ENCODE results near the gene CUBN. TPM values are rescaled to one million over a fixed set of nuclear protein-coding genes. Genes with fewer than 3 reads are reported as not detected.
A peak's percentile ranks its signal among the peaks of the same experiment; 100 is the strongest.

The CUBN gene
- total RNA-seq, 1 experiment from 2014 or later, result 4.6 TPM

DNA sequence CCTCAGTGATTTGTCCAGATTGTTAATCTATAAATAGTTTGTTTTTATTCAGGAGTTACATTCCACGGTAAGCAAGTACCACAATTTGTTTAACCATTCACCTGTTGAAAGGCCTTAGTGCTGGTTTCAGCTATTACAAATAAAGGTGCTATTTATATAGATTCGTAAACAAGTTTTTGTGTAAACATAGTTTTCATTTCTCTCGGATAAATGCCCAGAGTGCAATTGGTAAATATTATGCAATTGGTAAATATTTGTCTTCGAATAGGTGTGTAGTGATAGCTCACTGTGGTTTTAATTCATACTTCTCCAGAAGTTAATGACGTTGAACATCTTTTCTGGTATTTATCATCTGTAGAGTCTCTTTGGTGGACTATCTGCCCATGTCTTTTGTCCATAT is 235.9 kb downstream of the CUBN start:
- DNase-seq, result no peak
- Histone ChIP-seq H3K27me3 (replicated peaks; ENCODE audit: control insufficient read depth, insufficient read depth, low read length) (no peaks in the 10 kb centered on the region), H3K4me1 (no peaks in the 10 kb centered on the region), H3K4me3 (ENCODE audit: low read depth, low read length) (no peak overlapping the region), H3K9me3 (no peaks in the 10 kb centered on the region), H3K36me3 (ENCODE audit: control insufficient read depth, insufficient read depth, low read length) (no peaks in the 10 kb centered on the region)
- CTCF ChIA-PET, result no interaction called here
- H3K27me3 Mint-ChIP-seq (ENCODE audit: insufficient read depth, unreplicated experiment), result peaks cover 5% of the 10 kb centered on the region
- peaks cover 7% of the 10 kb centered on the region for H3K4me1 Mint-ChIP-seq (ENCODE audit: low read depth, unreplicated experiment)
- TF ChIP-seq, protein P1, sequence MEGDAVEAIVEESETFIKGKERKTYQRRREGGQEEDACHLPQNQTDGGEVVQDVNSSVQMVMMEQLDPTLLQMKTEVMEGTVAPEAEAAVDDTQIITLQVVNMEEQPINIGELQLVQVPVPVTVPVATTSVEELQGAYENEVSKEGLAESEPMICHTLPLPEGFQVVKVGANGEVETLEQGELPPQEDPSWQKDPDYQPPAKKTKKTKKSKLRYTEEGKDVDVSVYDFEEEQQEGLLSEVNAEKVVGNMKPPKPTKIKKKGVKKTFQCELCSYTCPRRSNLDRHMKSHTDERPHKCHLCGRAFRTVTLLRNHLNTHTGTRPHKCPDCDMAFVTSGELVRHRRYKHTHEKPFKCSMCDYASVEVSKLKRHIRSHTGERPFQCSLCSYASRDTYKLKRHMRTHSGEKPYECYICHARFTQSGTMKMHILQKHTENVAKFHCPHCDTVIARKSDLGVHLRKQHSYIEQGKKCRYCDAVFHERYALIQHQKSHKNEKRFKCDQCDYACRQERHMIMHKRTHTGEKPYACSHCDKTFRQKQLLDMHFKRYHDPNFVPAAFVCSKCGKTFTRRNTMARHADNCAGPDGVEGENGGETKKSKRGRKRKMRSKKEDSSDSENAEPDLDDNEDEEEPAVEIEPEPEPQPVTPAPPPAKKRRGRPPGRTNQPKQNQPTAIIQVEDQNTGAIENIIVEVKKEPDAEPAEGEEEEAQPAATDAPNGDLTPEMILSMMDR (IDR thresholded peaks at IDR 0.05; ENCODE audit: insufficient read depth in 1 of 2, low read depth in 1 of 2, low read length in 1 of 2, severe bottlenecking in 1 of 2, unreplicated experiment in 1 of 2), result no peak
- H3K27ac Mint-ChIP-seq (ENCODE audit: unreplicated experiment), result no peak overlapping the region
- intact Hi-C loops (cut with micrococcal nuclease; ENCODE audit: unreplicated experiment), result loop anchor here (2.0 to 5.0 kb wide), 2 partner anchors 224 to 337 kb away; no protein-coding TSS in a partner anchor
- H3K9me3 Mint-ChIP-seq (ENCODE audit: unreplicated experiment), result no peaks in the 10 kb centered on the region
- H3K4me3 Mint-ChIP-seq (ENCODE audit: unreplicated experiment), result no peak overlapping the region
- POLR2A ChIA-PET, result no interaction called here
- BruUV-seq (replicated peaks), result no TSS peak
- peaks cover 12% of the 10 kb centered on the region for H3K36me3 Mint-ChIP-seq (ENCODE audit: insufficient read depth, unreplicated experiment)

DNA sequence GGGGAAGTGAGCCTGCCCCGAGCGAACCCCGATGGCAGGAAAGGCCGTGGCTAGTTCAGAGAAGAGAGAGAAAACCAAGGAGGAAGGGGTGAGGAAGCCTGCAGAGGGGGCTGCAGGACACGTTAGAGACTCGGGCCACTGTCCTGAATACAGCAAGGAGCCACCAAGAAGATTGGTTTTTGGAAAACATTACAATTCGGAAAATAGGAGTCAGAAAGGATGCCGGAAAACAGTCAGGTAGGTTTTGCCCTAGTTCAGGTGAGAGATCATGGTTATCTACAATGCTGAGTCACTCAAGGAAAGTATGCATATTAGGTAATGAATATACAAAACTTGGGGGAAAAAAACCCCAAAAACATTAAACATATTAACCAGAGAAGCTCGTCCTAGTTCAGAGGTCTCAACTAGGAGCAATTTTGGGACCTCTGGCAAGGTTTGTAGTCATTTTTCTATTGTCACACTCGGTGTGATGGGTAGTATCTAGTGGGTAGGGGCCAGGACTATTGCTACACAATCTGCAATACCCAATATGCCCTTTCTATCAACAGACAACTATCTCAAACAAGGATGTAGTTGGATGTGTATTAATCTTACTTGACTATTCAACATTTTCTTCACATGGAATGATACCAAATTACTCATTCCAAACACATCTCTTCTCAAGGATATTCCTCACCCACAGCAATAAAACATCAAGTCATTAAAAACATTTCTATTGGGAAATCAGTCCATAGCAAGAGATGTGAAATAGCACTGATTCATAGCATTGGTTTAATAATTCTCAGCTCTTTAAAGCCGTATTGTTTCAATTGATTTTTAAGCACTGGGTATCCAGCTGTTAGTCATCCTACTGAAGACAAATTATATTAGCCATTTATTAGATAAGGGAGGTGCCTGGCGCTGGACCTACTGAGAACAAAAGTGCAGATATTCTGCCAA is 238.0 kb downstream of the CUBN start:
- no peaks in the 10 kb centered on the region for H3K4me1 ChIP-seq
- Mint-ChIP-seq H3K27ac (ENCODE audit: unreplicated experiment) (peak overlapping the region; percentile 86), H3K4me3 (ENCODE audit: unreplicated experiment) (peak overlapping the region; percentile 60), H3K27me3 (ENCODE audit: insufficient read depth, unreplicated experiment) (peaks cover 9% of the 10 kb centered on the region), H3K4me1 (ENCODE audit: low read depth, unreplicated experiment) (peaks cover 7% of the 10 kb centered on the region), H3K9me3 (ENCODE audit: unreplicated experiment) (no peaks in the 10 kb centered on the region), H3K36me3 (ENCODE audit: insufficient read depth, unreplicated experiment) (peaks cover 12% of the 10 kb centered on the region)
- DNase-seq, result peak; percentile 56 to 66
- ChIA-PET POLR2A (no interaction called here), CTCF (interaction anchor here (0.5 kb wide), 1 partner anchor 1569 kb away, joined by 3 read pairs; no protein-coding TSS in a partner anchor)
- TSS peak; percentile 100 for BruUV-seq (replicated peaks)
- no peaks in the 10 kb centered on the region for H3K9me3 ChIP-seq
- no peaks in the 10 kb centered on the region for H3K27me3 ChIP-seq (replicated peaks; ENCODE audit: control insufficient read depth, insufficient read depth, low read length)
- TF ChIP-seq, protein P1 (IDR thresholded peaks at IDR 0.05; ENCODE audit: insufficient read depth in 1 of 2, low read depth in 1 of 2, low read length in 1 of 2, severe bottlenecking in 1 of 2, unreplicated experiment in 1 of 2), result peak; percentile 26 to 73
- intact Hi-C loops (cut with micrococcal nuclease; ENCODE audit: unreplicated experiment), result loop anchor here (1.0 to 5.0 kb wide), 3 partner anchors 226 to 366 kb away; no protein-coding TSS in a partner anchor
- H3K36me3 ChIP-seq (ENCODE audit: control insufficient read depth, insufficient read depth, low read length), result no peaks in the 10 kb centered on the region
- no peak overlapping the region for H3K4me3 ChIP-seq (ENCODE audit: low read depth, low read length)

DNA sequence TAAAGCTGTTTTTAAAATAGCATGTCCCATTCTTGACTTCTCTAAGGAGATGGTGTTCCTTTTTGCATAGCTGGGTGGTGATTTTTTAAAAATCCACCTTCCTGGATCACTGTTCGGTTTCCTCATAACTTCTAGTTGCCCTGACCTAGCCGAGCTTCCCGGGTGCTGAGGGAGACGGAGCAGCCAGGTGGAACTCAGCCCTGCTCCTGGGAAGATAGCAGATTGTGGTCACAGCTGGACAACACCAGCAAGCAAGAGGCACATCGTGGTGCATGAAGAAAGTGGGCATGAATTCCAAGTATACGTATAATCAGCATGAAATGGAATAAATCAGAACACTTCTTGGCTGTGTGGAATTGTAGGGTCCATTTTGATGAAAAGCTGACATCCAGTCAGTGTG is 238.9 kb downstream of the CUBN start:
- peaks cover 12% of the 10 kb centered on the region for H3K36me3 Mint-ChIP-seq (ENCODE audit: insufficient read depth, unreplicated experiment)
- peak overlapping the region; percentile 86 for H3K27ac Mint-ChIP-seq (ENCODE audit: unreplicated experiment)
- H3K4me3 Mint-ChIP-seq (ENCODE audit: unreplicated experiment), result no peak overlapping the region
- no peaks in the 10 kb centered on the region for H3K4me1 ChIP-seq
- DNase-seq, result no peak
- ChIA-PET POLR2A (no interaction called here), CTCF (no interaction called here)
- no TSS peak for BruUV-seq (replicated peaks)
- peaks cover 7% of the 10 kb centered on the region for H3K27me3 Mint-ChIP-seq (ENCODE audit: insufficient read depth, unreplicated experiment)
- no peak overlapping the region for H3K4me3 ChIP-seq (ENCODE audit: low read depth, low read length)
- no peaks in the 10 kb centered on the region for H3K36me3 ChIP-seq (ENCODE audit: control insufficient read depth, insufficient read depth, low read length)
- H3K9me3 ChIP-seq, result no peaks in the 10 kb centered on the region
- no peaks in the 10 kb centered on the region for H3K9me3 Mint-ChIP-seq (ENCODE audit: unreplicated experiment)
- intact Hi-C loops (cut with micrococcal nuclease; ENCODE audit: unreplicated experiment), result loop anchor here (1.0 to 5.0 kb wide), 2 partner anchors 227 to 367 kb away; no protein-coding TSS in a partner anchor
- peaks cover 7% of the 10 kb centered on the region for H3K4me1 Mint-ChIP-seq (ENCODE audit: low read depth, unreplicated experiment)
- H3K27me3 ChIP-seq (replicated peaks; ENCODE audit: control insufficient read depth, insufficient read depth, low read length), result no peaks in the 10 kb centered on the region
- TF ChIP-seq, protein P1 (IDR thresholded peaks at IDR 0.05; ENCODE audit: insufficient read depth in 1 of 2, low read depth in 1 of 2, low read length in 1 of 2, severe bottlenecking in 1 of 2, unreplicated experiment in 1 of 2), result no peak

Data from Caco-2 (cell line).